Right lobe of liver (tissue), 4 donors: ENCODE results near the gene KCNK4.
A peak's percentile ranks its signal among the peaks of the same experiment; 100 is the strongest.

ENCODE experiments used
- CTCF ChIP-seq, 4 donors: fragments of 200-600 bp in 3 of 4; fragments of 450-650 bp in 1 of 4; IDR thresholded peaks; one replicate each; pipeline versions ENCODE4 v1.5.1 to v1.8.0; 2016 to 2022; ENCODE audit warnings: antibody characterized with exemption in 4 of 4, mild to moderate bottlenecking in 2 of 4
- POLR2A ChIP-seq: fragments of 450-650 bp; IDR thresholded peaks from one replicate; pipeline ENCODE4 v1.6.1; 2017; ENCODE audit warnings: antibody characterized with exemption, mild to moderate bottlenecking
- donor health status: DM: no; HTN: no; CAD: no.
- donor health status: DM: no; HTN: no; CAD: no.
- donor health status: DM: no; HTN: yes; CAD: no.

DNA sequence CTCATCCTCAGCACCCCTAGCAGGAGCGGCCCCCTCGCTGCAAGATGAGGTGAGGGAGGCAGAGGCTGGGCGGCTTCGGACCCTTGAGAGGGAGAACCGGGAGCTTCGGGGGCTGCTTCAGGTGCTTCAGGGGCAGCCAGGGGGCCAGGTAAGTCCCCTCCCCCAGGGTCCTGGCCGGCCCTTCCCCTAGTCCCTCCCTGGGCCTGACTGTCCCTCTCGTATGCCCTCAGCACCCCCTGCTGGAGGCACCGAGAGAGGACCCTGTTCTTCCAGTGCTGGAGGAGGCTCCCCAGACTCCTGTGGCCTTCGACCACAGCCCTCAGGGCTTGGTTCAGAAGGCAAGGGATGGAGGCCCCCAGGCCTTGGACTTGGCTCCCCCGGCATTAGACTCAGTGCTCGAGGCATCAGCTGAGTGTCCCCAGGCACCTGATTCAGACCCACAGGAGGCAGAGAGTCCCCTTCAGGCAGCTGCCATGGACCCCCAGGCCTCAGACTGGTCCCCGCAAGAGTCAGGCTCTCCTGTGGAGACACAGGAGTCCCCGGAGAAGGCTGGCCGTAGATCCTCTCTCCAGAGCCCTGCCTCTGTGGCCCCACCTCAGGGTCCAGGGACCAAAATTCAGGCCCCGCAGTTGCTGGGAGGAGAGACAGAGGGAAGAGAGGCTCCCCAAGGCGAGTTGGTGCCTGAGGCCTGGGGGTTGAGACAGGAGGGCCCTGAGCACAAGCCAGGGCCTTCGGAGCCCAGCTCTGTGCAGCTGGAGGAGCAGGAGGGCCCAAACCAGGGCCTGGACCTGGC, 52.9 kb downstream of the KCNK4 start:
- TF ChIP-seq CTCF (IDR thresholded peaks at IDR 0.05) (peak; percentile 12 to 36 (median 19)), POLR2A (no peak)
